Immature natural killer cell (primary cell): ENCODE measurements around the gene DOCK3. TPM values are rescaled to one million over a fixed set of nuclear protein-coding genes. Genes with fewer than 3 reads are reported as not detected.
"Not testable (repeated sequence)": the region's sequence is repeated elsewhere in the genome, so short reads cannot be mapped to it uniquely, and the experiment has no call there.

ENCODE experiments used
- DNase-seq, 3 donors: peaks; one replicate each; pipeline ENCODE4 v3.0.0; 2022; ENCODE audit warnings: mixed read lengths in 1 of 3
- H3K27ac Mint-ChIP-seq, 6 donors: one replicate each; pipeline ENCODE4 v1.8.0; 2020; ENCODE audit warnings: mixed read lengths in 6 of 6, mild to moderate bottlenecking in 5 of 6, inconsistent platforms in 4 of 6, moderate library complexity in 3 of 6
- H3K27me3 Mint-ChIP-seq, 3 donors: one replicate each; pipeline ENCODE4 v1.8.0; 2020 to 2021; ENCODE audit warnings: low read depth in 3 of 3, mild to moderate bottlenecking in 3 of 3, mixed read lengths in 3 of 3, moderate library complexity in 3 of 3, inconsistent platforms in 1 of 3
- H3K36me3 Mint-ChIP-seq, 3 donors: one replicate each; pipeline ENCODE4 v1.8.0; 2020; ENCODE audit warnings: mixed read lengths in 3 of 3, inconsistent platforms in 2 of 3, mild to moderate bottlenecking in 2 of 3
- H3K4me1 Mint-ChIP-seq, 2 donors: one replicate each; pipeline ENCODE4 v1.8.0; 2020; ENCODE audit warnings: inconsistent platforms in 2 of 2, mild to moderate bottlenecking in 2 of 2, mixed read lengths in 2 of 2, moderate library complexity in 1 of 2
- H3K4me3 Mint-ChIP-seq, 5 donors: one replicate each; pipeline ENCODE4 v1.8.0; 2020; ENCODE audit warnings: mild to moderate bottlenecking in 5 of 5, mixed read lengths in 5 of 5, inconsistent platforms in 3 of 5, moderate library complexity in 3 of 5
- H3K9me3 Mint-ChIP-seq, 6 donors: one replicate each; pipeline ENCODE4 v1.8.0; 2020; ENCODE audit warnings: mild to moderate bottlenecking in 6 of 6, mixed read lengths in 6 of 6, inconsistent platforms in 4 of 6, moderate library complexity in 3 of 6
- polyA plus RNA-seq, 3 donors: library from polyadenylated mRNA; unstranded; fragments of 300-500 nt; fragmentation: Illumina TruSeq; gene quantifications; one replicate each; pipeline ENCODE4 v1.2.3, GENCODE V29; 2021

Gene DOCK3
- polyA plus RNA-seq, 3 donors from 2014 or later, result 0.06 to 0.08 TPM; not detected in 1

GRCh38 chr3:51274052-51274451 is 599.3 kb downstream of the DOCK3 start:
- peaks cover 0 to 2% (median 1%) of the 10 kb centered on the region in 3 donors for H3K27me3 Mint-ChIP-seq
- H3K4me1 Mint-ChIP-seq, result no peaks in the 10 kb centered on the region
- no peak overlapping the region for H3K4me3 Mint-ChIP-seq
- H3K36me3 Mint-ChIP-seq, result no peaks in the 10 kb centered on the region
- DNase-seq, result no peak
- no peaks in the 10 kb centered on the region for H3K9me3 Mint-ChIP-seq
- no peak overlapping the region for H3K27ac Mint-ChIP-seq

- Mint-ChIP-seq H3K4me3 (no peak overlapping the region), H3K27me3 (peaks cover 0 to 2% (median 1%) of the 10 kb centered on the region in 3 donors), H3K27ac (no peak overlapping the region), H3K9me3 (no peaks in the 10 kb centered on the region), H3K36me3 (no peaks in the 10 kb centered on the region), H3K4me1 (no peaks in the 10 kb centered on the region)
- DNase-seq, result no peak
Measured at GRCh38 chr3:51275111-51275805, 600.5 kb downstream of the DOCK3 start.

- H3K36me3 Mint-ChIP-seq, result no peaks in the 10 kb centered on the region
- no peaks in the 10 kb centered on the region for H3K9me3 Mint-ChIP-seq
- no peak for DNase-seq
- H3K4me1 Mint-ChIP-seq, result no peaks in the 10 kb centered on the region
- no peak overlapping the region for H3K4me3 Mint-ChIP-seq
- peaks cover 0 to 2% (median 1%) of the 10 kb centered on the region in 3 donors for H3K27me3 Mint-ChIP-seq
- H3K27ac Mint-ChIP-seq, result no peak overlapping the region
Measured at GRCh38 chr3:51276046-51276445, 601.3 kb downstream of the DOCK3 start.

GRCh38 chr3:51279448-51279847 is 604.7 kb downstream of the DOCK3 start:
- DNase-seq, result no peak
- Mint-ChIP-seq H3K27ac (no peak overlapping the region), H3K4me3 (no peak overlapping the region), H3K4me1 (no peaks in the 10 kb centered on the region), H3K27me3 (peaks cover 0 to 8% (median 0%) of the 10 kb centered on the region in 3 donors), H3K9me3 (no peaks in the 10 kb centered on the region), H3K36me3 (peaks cover 3 to 8% (median 6%) of the 10 kb centered on the region in 3 donors)

- no peak overlapping the region for H3K27ac Mint-ChIP-seq
- H3K4me3 Mint-ChIP-seq, result no peak overlapping the region
- peaks cover 0 to 7% (median 0%) of the 10 kb centered on the region in 3 donors for H3K27me3 Mint-ChIP-seq
- no peaks in the 10 kb centered on the region for H3K4me1 Mint-ChIP-seq
- DNase-seq, result no peak
- peaks cover 3 to 12% (median 9%) of the 10 kb centered on the region in 3 donors for H3K36me3 Mint-ChIP-seq
- H3K9me3 Mint-ChIP-seq, result no peaks in the 10 kb centered on the region
Measured at GRCh38 chr3:51280176-51280575, 605.4 kb downstream of the DOCK3 start.

- no peak for DNase-seq
- H3K27ac Mint-ChIP-seq, result no peak overlapping the region
- H3K4me1 Mint-ChIP-seq, result no peaks in the 10 kb centered on the region
- peaks cover 12 to 18% (median 13%) of the 10 kb centered on the region in 3 donors for H3K36me3 Mint-ChIP-seq
- no peak overlapping the region for H3K4me3 Mint-ChIP-seq
- H3K9me3 Mint-ChIP-seq, result peaks cover 0 to 12% (median 5%) of the 10 kb centered on the region in 6 donors
- peaks cover 0 to 12% (median 5%) of the 10 kb centered on the region in 3 donors for H3K27me3 Mint-ChIP-seq
Measured at GRCh38 chr3:51282931-51283330, 608.2 kb downstream of the DOCK3 start.

GRCh38 chr3:51283421-51283820 is 608.7 kb downstream of the DOCK3 start:
- Mint-ChIP-seq H3K27me3 (peaks cover 0 to 12% (median 5%) of the 10 kb centered on the region in 3 donors), H3K27ac (no peak overlapping the region), H3K9me3 (peaks cover 0 to 14% (median 6%) of the 10 kb centered on the region in 6 donors)

GRCh38 chr3:51295625-51296024 is 620.9 kb downstream of the DOCK3 start:
- H3K36me3 Mint-ChIP-seq, result peaks cover 0 to 7% (median 6%) of the 10 kb centered on the region in 3 donors
- no peaks in the 10 kb centered on the region for H3K4me1 Mint-ChIP-seq
- no peak for DNase-seq
- peaks cover 0 to 8% (median 2%) of the 10 kb centered on the region in 3 donors for H3K27me3 Mint-ChIP-seq
- no peak overlapping the region for H3K27ac Mint-ChIP-seq
- H3K9me3 Mint-ChIP-seq, result peaks cover 6 to 14% (median 7%) of the 10 kb centered on the region in 6 donors
- H3K4me3 Mint-ChIP-seq, result no peak overlapping the region

More at GRCh38 chr3:51283421-51283820, 608.7 kb downstream of the DOCK3 start:
- Mint-ChIP-seq H3K36me3 (peaks cover 12 to 18% (median 13%) of the 10 kb centered on the region in 3 donors), H3K4me1 (no peaks in the 10 kb centered on the region), H3K4me3 (no peak overlapping the region)
- no peak for DNase-seq

GRCh38 chr3:51297333-51297732 is 622.6 kb downstream of the DOCK3 start:
- Mint-ChIP-seq H3K9me3 (peaks cover 0 to 7% (median 2%) of the 10 kb centered on the region in 6 donors), H3K36me3 (no peaks in the 10 kb centered on the region), H3K27me3 (peaks cover 4 to 7% (median 5%) of the 10 kb centered on the region in 3 donors), H3K27ac (no peak overlapping the region), H3K4me3 (no peak overlapping the region), H3K4me1 (no peaks in the 10 kb centered on the region)
- DNase-seq, result no peak

GRCh38 chr3:51304230-51304629 is 629.5 kb downstream of the DOCK3 start:
- Mint-ChIP-seq H3K9me3 (peaks cover 4 to 15% (median 9%) of the 10 kb centered on the region in 6 donors), H3K4me1 (no peaks in the 10 kb centered on the region), H3K27ac (no peak overlapping the region), H3K36me3 (peaks cover 0 to 9% (median 4%) of the 10 kb centered on the region in 3 donors), H3K4me3 (no peak overlapping the region), H3K27me3 (peaks cover 4 to 8% (median 6%) of the 10 kb centered on the region in 3 donors)
- DNase-seq, result no peak

GRCh38 chr3:51306093-51306492 is 631.4 kb downstream of the DOCK3 start:
- peaks cover 4 to 8% (median 6%) of the 10 kb centered on the region in 3 donors for H3K27me3 Mint-ChIP-seq
- no peak overlapping the region for H3K4me3 Mint-ChIP-seq
- no peaks in the 10 kb centered on the region for H3K4me1 Mint-ChIP-seq
- H3K27ac Mint-ChIP-seq, result no peak overlapping the region
- peaks cover 0 to 9% (median 4%) of the 10 kb centered on the region in 3 donors for H3K36me3 Mint-ChIP-seq
- peaks cover 4 to 15% (median 9%) of the 10 kb centered on the region in 6 donors for H3K9me3 Mint-ChIP-seq
- DNase-seq, result no peak

- Mint-ChIP-seq H3K27me3 (peaks cover 0 to 4% (median 3%) of the 10 kb centered on the region in 3 donors), H3K4me1 (no peaks in the 10 kb centered on the region), H3K36me3 (peaks cover 0 to 9% (median 4%) of the 10 kb centered on the region in 3 donors), H3K4me3 (no peak overlapping the region), H3K9me3 (peaks cover 0 to 15% (median 6%) of the 10 kb centered on the region in 6 donors), H3K27ac (no peak overlapping the region)
- no peak for DNase-seq
Measured at GRCh38 chr3:51307458-51307857, 632.7 kb downstream of the DOCK3 start.

GRCh38 chr3:51307945-51308607 is 633.3 kb downstream of the DOCK3 start:
- H3K4me3 Mint-ChIP-seq, H3K27me3 Mint-ChIP-seq, H3K4me1 Mint-ChIP-seq, DNase-seq, H3K27ac Mint-ChIP-seq, H3K36me3 Mint-ChIP-seq: not testable (repeated sequence)
- H3K9me3 Mint-ChIP-seq, result peaks cover 0 to 15% (median 6%) of the 10 kb centered on the region in 6 donors

- peaks cover 0 to 10% (median 5%) of the 10 kb centered on the region in 6 donors for H3K9me3 Mint-ChIP-seq
- peak overlapping the region in 2 of 6 donors; percentile 0 to 42 for H3K27ac Mint-ChIP-seq
- H3K27me3 Mint-ChIP-seq, result peaks cover 0 to 2% (median 1%) of the 10 kb centered on the region in 3 donors
- peaks cover 0 to 5% (median 0%) of the 10 kb centered on the region in 3 donors for H3K36me3 Mint-ChIP-seq
- no peaks in the 10 kb centered on the region for H3K4me1 Mint-ChIP-seq
- H3K4me3 Mint-ChIP-seq, result no peak overlapping the region
- peak; percentile 3 to 35 (median 21) for DNase-seq
Measured at GRCh38 chr3:51311055-51311454, 636.3 kb downstream of the DOCK3 start.
